Breast epithelium (tissue), 3 donors: Measurements from ENCODE around the gene DHRS4.

Experiments used
- CTCF ChIP-seq, 3 donors: fragments of 450-650 bp; IDR thresholded peaks; one replicate each; pipeline ENCODE4 v1.5.1; 2016 to 2017; ENCODE audit warnings: antibody characterized with exemption in 3 of 3, mild to moderate bottlenecking in 3 of 3, moderate library complexity in 3 of 3
- POLR2AphosphoS5 ChIP-seq, 3 donors: sonication (generic); formaldehyde crosslinking; IDR thresholded peaks; one replicate each; pipeline ENCODE4 v1.6.1; 2017; ENCODE audit warnings: antibody characterized with exemption in 3 of 3

GRCh38 chr14:23941669-23942068 is 11.9 kb upstream of the DHRS4 start:
- TF ChIP-seq CTCF (IDR thresholded peaks at IDR 0.05), result no peak
- no peak for TF ChIP-seq POLR2AphosphoS5 (IDR thresholded peaks at IDR 0.05)
